Tibial artery (tissue), 4 donors: ENCODE results near the gene ANKRD11.

Experiments used
- DNase-seq, 2 donors: peaks; one replicate each; pipeline ENCODE4 v3.0.0-alpha.2; 2019
- H3K27ac ChIP-seq, 2 donors: fragments of 200-600 bp; sonication (generic) in 1 of 2; 1 replicate in 1 of 2; 2 replicates in 1 of 2; pipeline ENCODE4 v1.5.1; 2018 to 2019; ENCODE audit warnings: mild to moderate bottlenecking in 1 of 2
- H3K27me3 ChIP-seq, 2 donors: fragments of 200-600 bp; sonication (generic) in 1 of 2; one replicate each; pipeline versions ENCODE4 v1.5.1 to v1.6.0; 2016 to 2019
- H3K36me3 ChIP-seq, 3 donors: fragments of 200-600 bp; sonication (generic) in 2 of 3; one replicate each; pipeline ENCODE4 v1.5.1; 2016 to 2019; ENCODE audit warnings: mild to moderate bottlenecking in 2 of 3
- H3K4me1 ChIP-seq, 4 donors: fragments of 200-600 bp; sonication (generic) in 2 of 4; 1 replicate in 3 of 4; 2 replicates in 1 of 4; pipeline ENCODE4 v1.5.1; 2016 to 2019
- H3K4me3 ChIP-seq, 2 donors: fragments of 200-600 bp; sonication (generic) in 1 of 2; 1 replicate in 1 of 2; 2 replicates in 1 of 2; pipeline ENCODE4 v1.5.1; 2018 to 2019; ENCODE audit warnings: mild to moderate bottlenecking in 2 of 2
- H3K9me3 ChIP-seq, 3 donors: fragments of 200-600 bp; sonication (generic) in 1 of 3; one replicate each; pipeline ENCODE4 v1.5.1; 2016 to 2019
- intact Hi-C: fragments of 100-400 bp; cut with DNase I; formaldehyde crosslinking; loops from one replicate; pipeline ENCODE4 v1.15.0; 2023; ENCODE audit warnings: low total_unique reads
- TF ChIP-seq, protein P1 (sequence below), 2 experiments: fragments of 200-600 bp in 1 of 2; fragments of 450-650 bp in 1 of 2; IDR thresholded peaks; one replicate each; pipeline ENCODE4 v1.5.1; 2017 to 2019; ENCODE audit warnings: antibody characterized with exemption in 2 of 2, mild to moderate bottlenecking in 1 of 2, moderate library complexity in 1 of 2

Gene ANKRD11

GRCh38 chr16:89506113-89506504, 15.7 kb upstream of the ANKRD11 start:
- no peaks in the 10 kb centered on the region for H3K9me3 ChIP-seq
- H3K4me1 ChIP-seq = peaks cover 0 to 39% (median 25%) of the 10 kb centered on the region in 4 donors
- no peak for DNase-seq
- no peak overlapping the region for H3K27ac ChIP-seq
- no peak overlapping the region for H3K4me3 ChIP-seq
- H3K36me3 ChIP-seq = peaks cover 7 to 9% (median 8%) of the 10 kb centered on the region in 3 donors
- no peaks in the 10 kb centered on the region for H3K27me3 ChIP-seq
- TF ChIP-seq, protein P1, sequence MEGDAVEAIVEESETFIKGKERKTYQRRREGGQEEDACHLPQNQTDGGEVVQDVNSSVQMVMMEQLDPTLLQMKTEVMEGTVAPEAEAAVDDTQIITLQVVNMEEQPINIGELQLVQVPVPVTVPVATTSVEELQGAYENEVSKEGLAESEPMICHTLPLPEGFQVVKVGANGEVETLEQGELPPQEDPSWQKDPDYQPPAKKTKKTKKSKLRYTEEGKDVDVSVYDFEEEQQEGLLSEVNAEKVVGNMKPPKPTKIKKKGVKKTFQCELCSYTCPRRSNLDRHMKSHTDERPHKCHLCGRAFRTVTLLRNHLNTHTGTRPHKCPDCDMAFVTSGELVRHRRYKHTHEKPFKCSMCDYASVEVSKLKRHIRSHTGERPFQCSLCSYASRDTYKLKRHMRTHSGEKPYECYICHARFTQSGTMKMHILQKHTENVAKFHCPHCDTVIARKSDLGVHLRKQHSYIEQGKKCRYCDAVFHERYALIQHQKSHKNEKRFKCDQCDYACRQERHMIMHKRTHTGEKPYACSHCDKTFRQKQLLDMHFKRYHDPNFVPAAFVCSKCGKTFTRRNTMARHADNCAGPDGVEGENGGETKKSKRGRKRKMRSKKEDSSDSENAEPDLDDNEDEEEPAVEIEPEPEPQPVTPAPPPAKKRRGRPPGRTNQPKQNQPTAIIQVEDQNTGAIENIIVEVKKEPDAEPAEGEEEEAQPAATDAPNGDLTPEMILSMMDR (IDR thresholded peaks at IDR 0.05) = no peak
- intact Hi-C loops = loop anchor here (10.0 kb wide), 2 partner anchors 171 to 261 kb away; no protein-coding TSS in a partner anchor

DNA sequence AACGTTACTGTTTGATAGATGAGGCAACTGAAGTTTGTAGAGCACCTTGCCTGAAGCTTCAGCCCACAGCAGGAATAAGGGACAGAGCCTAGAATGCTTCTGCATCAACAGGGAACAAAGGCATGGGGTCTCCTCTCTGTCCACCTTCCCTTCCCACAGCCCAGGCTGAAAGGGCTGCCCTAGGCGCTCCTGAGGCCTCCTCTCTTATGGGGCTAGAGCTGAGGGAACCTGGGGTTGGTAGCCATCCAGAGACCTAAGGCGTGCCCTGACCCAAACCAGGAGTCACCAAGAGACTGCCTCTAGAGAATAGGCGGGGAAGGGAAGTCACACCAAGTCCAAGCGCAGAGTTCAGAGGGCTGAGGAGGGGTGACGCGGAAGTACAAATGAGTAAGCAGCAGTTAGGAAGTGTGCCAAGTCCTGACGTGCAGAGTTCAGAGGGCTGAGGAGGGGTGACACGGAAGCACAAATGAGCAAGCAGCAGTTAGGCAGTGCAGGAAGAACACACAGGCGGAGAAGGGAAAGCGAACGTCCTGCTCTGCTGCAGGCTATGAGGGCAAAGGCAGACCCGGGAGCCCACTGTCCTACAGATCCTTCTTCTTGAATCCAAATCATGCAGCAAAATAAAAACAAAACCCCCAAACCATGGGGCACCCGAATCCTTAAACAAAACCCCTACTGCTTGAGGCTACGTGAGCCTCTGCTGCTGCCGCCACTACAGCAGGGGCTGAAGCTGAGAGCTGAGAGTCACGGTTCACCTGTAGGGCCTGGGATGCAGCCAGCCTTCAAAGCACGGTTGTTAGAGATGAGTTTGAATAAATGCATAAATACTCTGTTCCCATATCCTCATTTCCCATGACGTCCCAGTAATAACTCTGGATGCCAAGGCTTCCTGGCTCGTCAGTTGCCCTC, 15.1 kb upstream of the ANKRD11 start:
- DNase-seq = peak; percentile 89 to 90
- H3K4me1 ChIP-seq = peaks cover 0 to 39% (median 25%) of the 10 kb centered on the region in 4 donors
- intact Hi-C loops = loop anchor here (10.0 kb wide), 2 partner anchors 171 to 261 kb away; no protein-coding TSS in a partner anchor

GRCh38 chr16:89504091-89504490, 13.7 kb upstream of the ANKRD11 start:
- intact Hi-C loops = loop anchor here (10.0 kb wide), 2 partner anchors 169 to 259 kb away; no protein-coding TSS in a partner anchor
- DNase-seq = no peak
- H3K27ac ChIP-seq = no peak overlapping the region
- no peak overlapping the region for H3K4me3 ChIP-seq
- H3K36me3 ChIP-seq = no peaks in the 10 kb centered on the region
- H3K9me3 ChIP-seq = no peaks in the 10 kb centered on the region
- no peaks in the 10 kb centered on the region for H3K27me3 ChIP-seq
- peaks cover 0 to 29% (median 18%) of the 10 kb centered on the region in 4 donors for H3K4me1 ChIP-seq
- TF ChIP-seq, protein P1 (IDR thresholded peaks at IDR 0.05) = no peak

More for the DNA sequence above, 15.1 kb upstream of the ANKRD11 start:
- Histone ChIP-seq H3K27ac (no peak overlapping the region), H3K27me3 (no peaks in the 10 kb centered on the region), H3K36me3 (peaks cover under 1 to 2% (median 1%) of the 10 kb centered on the region in 3 donors), H3K4me3 (no peak overlapping the region), H3K9me3 (no peaks in the 10 kb centered on the region)
- TF ChIP-seq, protein P1 (IDR thresholded peaks at IDR 0.05) = no peak

DNA sequence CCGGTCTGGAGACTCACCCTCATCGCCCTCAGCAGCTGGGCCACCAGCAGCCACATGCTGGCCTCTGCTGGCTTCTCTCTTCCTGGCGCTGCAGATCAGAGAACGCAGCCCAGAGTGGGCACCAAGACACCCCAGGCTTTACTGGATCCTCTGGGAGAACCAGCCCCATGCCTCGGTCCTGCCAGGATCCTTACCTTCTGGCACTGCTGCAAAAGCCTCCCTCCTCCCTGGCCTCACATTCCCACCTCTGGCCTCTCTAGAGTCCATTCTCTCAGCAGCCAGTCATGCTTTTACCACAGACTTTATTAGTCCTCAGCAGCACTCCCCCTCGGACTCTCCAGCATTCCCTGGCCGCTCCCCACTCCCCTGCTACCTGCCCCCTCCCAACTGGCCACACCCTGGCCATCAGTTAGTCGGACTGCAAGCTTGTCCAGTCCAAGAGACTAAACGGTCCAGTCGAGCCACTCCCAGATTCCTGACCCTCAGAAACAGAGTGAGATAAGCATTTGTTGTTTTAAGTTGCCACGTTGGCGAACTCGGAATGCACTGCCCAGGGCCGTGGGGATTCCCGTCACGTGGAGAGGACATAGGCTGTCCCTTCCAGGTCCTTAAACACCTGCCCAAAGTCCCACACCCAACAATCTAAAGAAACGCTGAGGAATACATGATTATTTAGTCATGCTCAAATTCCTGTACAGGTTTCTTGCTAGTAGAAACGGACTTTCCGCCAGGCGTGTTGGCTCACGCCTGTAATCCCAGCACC, 11.9 kb upstream of the ANKRD11 start:
- H3K4me1 ChIP-seq = peaks cover 0 to 21% (median 11%) of the 10 kb centered on the region in 4 donors

DNA sequence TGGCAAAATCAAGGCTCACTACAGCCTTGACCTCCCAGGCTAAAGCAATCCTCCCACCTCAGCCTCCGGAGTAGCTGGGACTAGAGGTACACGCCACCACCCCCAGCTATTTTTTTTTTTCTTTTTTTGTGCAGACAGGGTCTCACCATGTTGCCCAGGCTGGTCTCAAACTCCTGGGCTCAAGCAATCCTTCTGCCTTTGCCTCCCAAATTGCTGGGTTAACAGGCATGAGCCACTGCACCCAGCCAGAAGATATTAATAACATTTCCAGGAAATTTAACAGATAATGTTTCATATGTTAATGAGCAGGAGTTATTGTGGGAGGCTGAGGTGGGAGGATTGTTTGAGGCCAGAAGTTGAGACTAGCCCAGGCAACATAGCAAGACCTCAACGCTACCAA, 9.4 kb upstream of the ANKRD11 start:
- Histone ChIP-seq H3K27ac (no peak overlapping the region), H3K27me3 (no peaks in the 10 kb centered on the region), H3K4me3 (no peak overlapping the region), H3K4me1 (no peaks in the 10 kb centered on the region), H3K36me3 (peaks cover 0 to 4% (median 0%) of the 10 kb centered on the region in 3 donors), H3K9me3 (no peaks in the 10 kb centered on the region)
- TF ChIP-seq, protein P1 (IDR thresholded peaks at IDR 0.05) = no peak
- no peak for DNase-seq
- intact Hi-C loops = loop anchor here (10.0 kb wide), 2 partner anchors 165 to 255 kb away; no protein-coding TSS in a partner anchor

More for the DNA sequence above, 11.9 kb upstream of the ANKRD11 start:
- H3K4me3 ChIP-seq = no peak overlapping the region
- H3K27ac ChIP-seq = no peak overlapping the region
- DNase-seq = no peak
- H3K9me3 ChIP-seq = no peaks in the 10 kb centered on the region
- intact Hi-C loops = loop anchor here (10.0 kb wide), 2 partner anchors 167 to 257 kb away; no protein-coding TSS in a partner anchor
- TF ChIP-seq, protein P1 (IDR thresholded peaks at IDR 0.05) = no peak
- H3K36me3 ChIP-seq = peaks cover 0 to 4% (median 0%) of the 10 kb centered on the region in 3 donors
- no peaks in the 10 kb centered on the region for H3K27me3 ChIP-seq
